Measurements from ENCODE around the gene GNB1L.
A peak's percentile ranks its signal among the peaks of the same experiment; 100 is the strongest.

GNB1L gene

GRCh38 chr22:19853879-19854777, 546 bp downstream of the GNB1L start:
- Histone ChIP-seq H3K9ac (ENCODE audit: low read length) (peak overlapping the region; percentile 76), H3K9me3 (ENCODE audit: insufficient read depth, low read depth, low read length) (no peaks in the 10 kb centered on the region), H2BK5ac (ENCODE audit: low read depth, low read length, poor library complexity) (peak overlapping the region; percentile 86), H2AK5ac (ENCODE audit: low read length) (peak overlapping the region; percentile 84), H2BK120ac (ENCODE audit: insufficient read depth, low read length, poor library complexity) (peak overlapping the region; percentile 88), H3K14ac (ENCODE audit: low read length) (peak overlapping the region; percentile 95), H4K8ac (ENCODE audit: low read depth, low read length) (peak overlapping the region; percentile 90), H4K91ac (ENCODE audit: low read depth, low read length) (peak overlapping the region; percentile 92), H3K4me1 (ENCODE audit: control insufficient read depth in 1 of 2, insufficient read depth in 2 of 2, low read length in 2 of 2) (peaks cover 33 to 44% of the 10 kb centered on the region in 2 experiments), H3K36me3 (ENCODE audit: control insufficient read depth in 1 of 2, insufficient read depth in 2 of 2, low read length in 2 of 2) (peaks cover 20 to 27% of the 10 kb centered on the region in 2 experiments), H3K79me1 (ENCODE audit: low read length) (peaks cover 32% of the 10 kb centered on the region), H3K4ac (ENCODE audit: low read depth, low read length) (peak overlapping the region; percentile 54), H3K4me2 (ENCODE audit: low read length) (peak overlapping the region; percentile 77), H3K23ac (ENCODE audit: low read length) (no peak overlapping the region), H3K27me3 (ENCODE audit: insufficient read depth, low read length) (no peaks in the 10 kb centered on the region), H3K18ac (ENCODE audit: low read length) (peak overlapping the region; percentile 94), H3K4me3 (ENCODE audit: low read depth, low read length) (peak overlapping the region; percentile 85), H2AFZ (ENCODE audit: insufficient read depth, low read length, poor library complexity) (peak overlapping the region; percentile 90), H2BK12ac (ENCODE audit: low read length) (peak overlapping the region; percentile 12), H4K12ac (ENCODE audit: low read depth, low read length) (peak overlapping the region; percentile 78), H3K27ac (ENCODE audit: low read depth, low read length) (peak overlapping the region; percentile 80), H3K79me2 (ENCODE audit: control insufficient read depth, insufficient read depth, low read length, poor library complexity) (peaks cover 34% of the 10 kb centered on the region)
- no CpG with 5 or more reads among the region's 49 CpGs for WGBS (ENCODE audit: extremely low coverage, insufficient coverage, insufficient read length)
- DNase-seq, result no peak

GRCh38 chr22:19853058-19853878, 1.4 kb downstream of the GNB1L start:
- Histone ChIP-seq H3K79me2 (ENCODE audit: control insufficient read depth, insufficient read depth, low read length, poor library complexity) (peaks cover 37% of the 10 kb centered on the region), H4K12ac (ENCODE audit: low read depth, low read length) (no peak overlapping the region), H2BK5ac (ENCODE audit: low read depth, low read length, poor library complexity) (no peak overlapping the region), H3K4ac (ENCODE audit: low read depth, low read length) (peak overlapping the region; percentile 54), H3K9me3 (ENCODE audit: insufficient read depth, low read depth, low read length) (no peaks in the 10 kb centered on the region), H4K91ac (ENCODE audit: low read depth, low read length) (no peak overlapping the region), H3K36me3 (ENCODE audit: control insufficient read depth in 1 of 2, insufficient read depth in 2 of 2, low read length in 2 of 2) (peaks cover 22 to 27% of the 10 kb centered on the region in 2 experiments), H3K4me1 (ENCODE audit: control insufficient read depth in 1 of 2, insufficient read depth in 2 of 2, low read length in 2 of 2) (peaks cover 38 to 51% of the 10 kb centered on the region in 2 experiments), H2AFZ (ENCODE audit: insufficient read depth, low read length, poor library complexity) (no peak overlapping the region), H3K18ac (ENCODE audit: low read length) (peak overlapping the region; percentile 2), H4K8ac (ENCODE audit: low read depth, low read length) (no peak overlapping the region), H3K4me3 (ENCODE audit: low read depth, low read length) (peak overlapping the region; percentile 85), H3K9ac (ENCODE audit: low read length) (peak overlapping the region; percentile 76), H3K14ac (ENCODE audit: low read length) (peak overlapping the region; percentile 95), H2AK5ac (ENCODE audit: low read length) (peak overlapping the region; percentile 84), H2BK12ac (ENCODE audit: low read length) (no peak overlapping the region), H2BK120ac (ENCODE audit: insufficient read depth, low read length, poor library complexity) (no peak overlapping the region), H3K27me3 (ENCODE audit: insufficient read depth, low read length) (no peaks in the 10 kb centered on the region), H3K4me2 (ENCODE audit: low read length) (peak overlapping the region; percentile 77), H3K79me1 (ENCODE audit: low read length) (peaks cover 37% of the 10 kb centered on the region), H3K27ac (ENCODE audit: low read depth, low read length) (no peak overlapping the region), H3K23ac (ENCODE audit: low read length) (no peak overlapping the region)
- WGBS (ENCODE audit: extremely low coverage, insufficient coverage, insufficient read length), result no CpG with 5 or more reads among the region's 11 CpGs
- DNase-seq, result peak in 1 of 2 donors; percentile 18

DNA sequence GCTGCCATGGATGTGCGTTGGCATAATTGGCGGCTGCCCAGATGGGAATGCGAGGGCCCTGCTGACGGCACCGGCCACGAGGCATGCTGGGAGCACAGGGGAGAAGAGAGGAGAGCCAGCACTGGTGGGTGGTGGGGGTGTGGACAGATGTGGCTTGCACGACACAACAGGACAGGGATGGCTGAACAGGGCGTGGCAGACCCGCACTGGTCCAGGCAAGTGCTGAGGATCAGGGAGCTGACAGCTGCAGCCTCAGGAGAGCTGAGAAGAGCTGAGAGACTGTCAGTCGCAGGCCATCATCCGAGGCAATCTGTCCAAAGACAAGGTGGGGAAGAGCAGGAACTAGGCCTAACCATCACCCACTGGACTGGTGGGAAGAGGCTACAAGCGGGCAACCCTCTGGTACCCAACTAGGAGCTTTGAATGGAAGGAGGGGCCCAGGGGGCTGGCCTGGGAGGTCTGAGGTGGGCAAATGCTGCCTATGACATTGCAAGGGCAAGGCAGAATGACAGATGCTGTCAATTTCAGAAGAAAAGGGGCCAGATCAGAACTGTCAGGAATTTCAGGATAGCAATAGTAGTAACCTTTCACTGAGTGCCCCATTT, 2.4 kb downstream of the GNB1L start:
- Histone ChIP-seq H3K27ac (ENCODE audit: low read depth, low read length) (no peak overlapping the region), H3K4me3 (ENCODE audit: low read depth, low read length) (no peak overlapping the region), H3K18ac (ENCODE audit: low read length) (no peak overlapping the region), H3K4me1 (ENCODE audit: control insufficient read depth in 1 of 2, insufficient read depth in 2 of 2, low read length in 2 of 2) (peaks cover 38 to 53% of the 10 kb centered on the region in 2 experiments), H3K14ac (ENCODE audit: low read length) (no peak overlapping the region), H3K9me3 (ENCODE audit: insufficient read depth, low read depth, low read length) (peaks cover 2% of the 10 kb centered on the region), H2AFZ (ENCODE audit: insufficient read depth, low read length, poor library complexity) (no peak overlapping the region), H2AK5ac (ENCODE audit: low read length) (no peak overlapping the region), H4K8ac (ENCODE audit: low read depth, low read length) (no peak overlapping the region), H3K4ac (ENCODE audit: low read depth, low read length) (peak overlapping the region; percentile 41), H3K79me2 (ENCODE audit: control insufficient read depth, insufficient read depth, low read length, poor library complexity) (peaks cover 37% of the 10 kb centered on the region), H3K36me3 (ENCODE audit: control insufficient read depth in 1 of 2, insufficient read depth in 2 of 2, low read length in 2 of 2) (peaks cover 22 to 27% of the 10 kb centered on the region in 2 experiments), H4K91ac (ENCODE audit: low read depth, low read length) (no peak overlapping the region), H2BK5ac (ENCODE audit: low read depth, low read length, poor library complexity) (no peak overlapping the region), H2BK120ac (ENCODE audit: insufficient read depth, low read length, poor library complexity) (no peak overlapping the region), H3K4me2 (ENCODE audit: low read length) (peak overlapping the region; percentile 77), H3K23ac (ENCODE audit: low read length) (no peak overlapping the region), H3K9ac (ENCODE audit: low read length) (no peak overlapping the region), H4K12ac (ENCODE audit: low read depth, low read length) (no peak overlapping the region), H3K27me3 (ENCODE audit: insufficient read depth, low read length) (no peaks in the 10 kb centered on the region), H2BK12ac (ENCODE audit: low read length) (no peak overlapping the region), H3K79me1 (ENCODE audit: low read length) (peaks cover 37% of the 10 kb centered on the region)
- WGBS (ENCODE audit: extremely low coverage, insufficient coverage, insufficient read length), result no CpG with 5 or more reads among the region's 12 CpGs
- DNase-seq, result peak in 1 of 2 donors; percentile 18

All from trophoblast cell (in vitro differentiated cells and primary cell).